GM21786 (cell line): ENCODE data around the gene SLC28A2.

Experiments used
- ATAC-seq: cut with Tn5 transposase; IDR thresholded peaks from one replicate; pipeline ENCODE4 v1.9.1; 2021; ENCODE audit not compliant: unreplicated experiment

The SLC28A2 gene

DNA sequence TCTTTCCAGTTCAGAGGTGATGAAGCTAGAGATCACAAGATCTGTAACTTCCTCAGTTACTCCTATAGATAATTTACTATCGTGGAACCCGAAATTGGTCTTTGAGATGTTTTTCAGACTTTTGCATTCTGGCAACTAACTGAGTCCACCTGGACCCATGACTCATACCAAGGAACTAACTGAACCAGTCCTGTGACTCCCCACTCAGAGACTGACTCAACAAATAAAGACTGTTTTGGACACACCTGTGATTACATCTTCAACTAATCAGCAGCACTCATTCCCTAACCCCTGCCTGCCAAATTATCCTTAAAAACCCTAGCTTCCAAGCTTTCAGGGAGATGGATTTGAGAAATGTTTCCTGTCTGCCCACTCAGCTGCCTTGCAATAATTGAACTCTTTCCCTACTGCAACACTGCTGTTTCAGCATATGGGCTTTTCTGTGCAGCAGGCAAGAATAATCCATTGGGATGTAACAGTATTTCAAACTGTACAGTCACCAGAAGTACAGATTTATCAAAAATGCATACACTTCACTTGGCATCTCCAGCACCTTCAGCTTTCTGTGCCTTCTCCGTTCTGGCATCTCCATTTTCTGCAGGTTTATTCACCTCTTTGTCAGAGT lies 68.7 kb downstream of the SLC28A2 start:
- no peak for ATAC-seq

DNA sequence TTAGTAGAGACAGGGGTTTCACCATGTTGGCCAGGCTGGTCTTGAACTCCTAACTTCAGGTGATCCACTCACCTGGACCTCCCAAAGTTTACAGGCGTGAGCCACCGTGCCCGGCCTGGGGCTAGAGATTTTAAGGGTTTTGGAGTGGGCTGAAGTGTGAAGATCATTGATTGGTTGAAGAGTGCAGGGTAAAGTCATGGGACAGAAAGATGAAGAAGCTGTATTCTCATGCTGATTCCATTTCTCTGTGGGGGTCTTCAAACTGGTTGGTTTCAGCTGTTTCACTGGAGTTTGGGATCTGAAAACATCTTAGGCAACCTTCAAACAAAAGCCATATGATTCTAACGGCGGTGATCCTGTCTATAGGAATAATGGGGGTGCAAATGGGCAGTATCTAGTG lies 74.2 kb downstream of the SLC28A2 start:
- ATAC-seq, result no peak

DNA sequence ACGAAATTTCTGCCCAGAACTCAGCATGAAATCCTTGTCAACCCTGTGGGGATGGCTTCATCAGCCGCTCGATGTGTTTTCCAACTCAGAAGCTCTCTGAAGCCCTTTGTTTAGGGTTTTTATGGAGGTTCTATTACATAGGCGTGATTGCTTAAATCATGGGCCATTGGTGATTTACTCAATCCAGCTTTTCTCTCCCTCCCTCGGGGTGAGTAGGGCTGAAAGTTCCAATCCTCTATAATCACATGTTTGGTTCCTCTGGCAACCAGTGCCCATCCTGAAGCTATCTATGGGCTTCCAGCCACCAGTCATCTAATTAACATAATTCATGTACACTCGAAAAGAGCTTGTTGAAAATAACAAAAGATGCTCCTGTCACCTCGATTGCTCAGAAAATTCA lies 74.7 kb downstream of the SLC28A2 start:
- ATAC-seq, result no peak
